Right kidney (tissue), 1 donor: ENCODE results near the gene SPEM3.

Experiments used
- DNase-seq: peaks from one replicate; pipeline ENCODE4 v3.0.0-alpha.2; 2016

SPEM3 gene

GRCh38 chr17:7403977-7404736 is 24.5 kb upstream of the SPEM3 start, which contains the start of gene TMEM256:
Gene TMEM256, minus strand, starts transcription at chr17:7404097. Its CDS starts 13 bp downstream, at chr17:7404084.
- DNase-seq = peak; percentile 93

- peak; percentile 55 for DNase-seq
These were observed 23.8 kb upstream of the SPEM3 start for GRCh38 chr17:7404737-7405349.

GRCh38 chr17:7405350-7406234 is 23.1 kb upstream of the SPEM3 start:
- peak; percentile 41 for DNase-seq

GRCh38 chr17:7406235-7406825 is 22.3 kb upstream of the SPEM3 start:
- peak; percentile 31 for DNase-seq

GRCh38 chr17:7407082-7407481 is 21.6 kb upstream of the SPEM3 start:
- DNase-seq = no peak

- DNase-seq = no peak
These were observed 21.0 kb upstream of the SPEM3 start, which contains the start of gene NLGN2 for GRCh38 chr17:7407485-7408251. Gene NLGN2, plus strand, starts transcription at chr17:7407845. Its CDS starts 411 bp downstream, at chr17:7408256.

- no peak for DNase-seq
These were observed 20.4 kb upstream of the SPEM3 start for GRCh38 chr17:7408252-7408727.

GRCh38 chr17:7408863-7409262 is 19.8 kb upstream of the SPEM3 start:
- DNase-seq = no peak

- no peak for DNase-seq
These were observed 18.9 kb upstream of the SPEM3 start for GRCh38 chr17:7409716-7410115.

- DNase-seq = no peak
These were observed 17.8 kb upstream of the SPEM3 start for GRCh38 chr17:7410634-7411426.

GRCh38 chr17:7411427-7411750 is 17.3 kb upstream of the SPEM3 start:
- DNase-seq = no peak

- DNase-seq = no peak
These were observed 15.2 kb upstream of the SPEM3 start for GRCh38 chr17:7413346-7413985.

GRCh38 chr17:7414837-7415236 is 13.8 kb upstream of the SPEM3 start:
- DNase-seq = no peak

- no peak for DNase-seq
These were observed 12.9 kb upstream of the SPEM3 start for GRCh38 chr17:7415784-7416183.

GRCh38 chr17:7416323-7416722 is 12.3 kb upstream of the SPEM3 start:
- DNase-seq = no peak

- no peak for DNase-seq
These were observed 11.5 kb upstream of the SPEM3 start for GRCh38 chr17:7417056-7417655.

GRCh38 chr17:7418472-7419152 is 10.0 kb upstream of the SPEM3 start:
- DNase-seq = no peak

GRCh38 chr17:7419819-7420610 is 8.6 kb upstream of the SPEM3 start, which contains the start of gene SPEM1:
Gene SPEM1, plus strand, starts transcription at chr17:7420324. Its CDS starts 61 bp downstream, at chr17:7420385.
- no peak for DNase-seq
